ENCODE results near the gene NOL9. TPM values are rescaled to one million over a fixed set of nuclear protein-coding genes. Genes with fewer than 3 reads are reported as not detected.
A peak's percentile ranks its signal among the peaks of the same experiment; 100 is the strongest.

The NOL9 gene
- total and polyA plus RNA-seq, 3 donors from 2014 or later = 11.4 to 34.6 (median 29.0) TPM

DNA sequence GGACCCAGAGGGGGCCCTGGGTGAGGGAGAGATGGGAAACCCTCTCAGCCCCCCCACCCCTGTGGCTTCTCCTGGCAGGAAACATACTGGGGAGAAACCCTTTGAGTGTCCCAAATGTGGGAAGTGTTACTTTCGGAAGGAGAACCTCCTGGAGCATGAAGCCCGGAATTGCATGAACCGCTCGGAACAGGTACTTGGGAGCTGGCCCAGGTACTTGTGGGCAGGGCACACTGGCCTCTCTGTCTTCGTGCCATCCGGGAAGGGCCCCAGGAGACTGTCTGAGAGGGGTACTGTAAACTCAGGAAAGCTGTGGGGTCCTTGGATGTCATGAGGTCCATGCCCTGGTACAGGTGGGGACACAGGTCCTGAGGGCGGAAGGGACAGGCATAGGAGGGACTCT, 31.5 kb upstream of the NOL9 start:
- Histone ChIP-seq H3K4me1 (peaks cover 17% of the 10 kb centered on the region), H3K27me3 (no peaks in the 10 kb centered on the region), H3K36me3 (ENCODE audit: low read depth, missing control alignments) (no peaks in the 10 kb centered on the region), H3K9me3 (no peaks in the 10 kb centered on the region), H3K4me3 (no peak overlapping the region), H3K27ac (no peak overlapping the region)
- TF ChIP-seq CTCF (IDR thresholded peaks at IDR 0.05) = no peak
- DNase-seq = no peak
- intact Hi-C loops (cut with DNase I; ENCODE audit: low total_unique reads) = no loop called here
- WGBS, 2 donors = 85% methylated on average over 7 of the region's 7 CpGs; no CpG with 5 or more reads in 1 of the 2 donors

GRCh38 chr1:6585081-6585722, 30.9 kb upstream of the NOL9 start:
- no peaks in the 10 kb centered on the region for H3K27me3 ChIP-seq
- WGBS, 2 donors = 73 to 80% methylated on average over 10 to 12 of the region's 12 CpGs
- peaks cover 22% of the 10 kb centered on the region for H3K4me1 ChIP-seq
- no peak overlapping the region for H3K4me3 ChIP-seq
- no peak for TF ChIP-seq POLR2A (IDR thresholded peaks at IDR 0.05)
- no peak for TF ChIP-seq CTCF (IDR thresholded peaks at IDR 0.05)
- no peak for DNase-seq
- H3K36me3 ChIP-seq (ENCODE audit: low read depth, missing control alignments) = no peaks in the 10 kb centered on the region
- intact Hi-C loops (cut with DNase I; ENCODE audit: low total_unique reads) = no loop called here
- H3K27ac ChIP-seq = no peak overlapping the region
- no peaks in the 10 kb centered on the region for H3K9me3 ChIP-seq

GRCh38 chr1:6584126-6585080, 30.1 kb upstream of the NOL9 start:
- Histone ChIP-seq H3K27ac (no peak overlapping the region), H3K4me1 (peaks cover 24% of the 10 kb centered on the region), H3K36me3 (ENCODE audit: low read depth, missing control alignments) (no peaks in the 10 kb centered on the region), H3K9me3 (no peaks in the 10 kb centered on the region), H3K27me3 (no peaks in the 10 kb centered on the region), H3K4me3 (no peak overlapping the region)
- intact Hi-C loops (cut with DNase I; ENCODE audit: low total_unique reads) = loop anchor here (5.0 kb wide), 1 partner anchor 48 kb away; no protein-coding TSS in a partner anchor
- DNase-seq = no peak
- TF ChIP-seq CTCF (IDR thresholded peaks at IDR 0.05) (peak; percentile 12 to 28 (median 23)), POLR2A (IDR thresholded peaks at IDR 0.05) (no peak)
- WGBS, 2 donors = 77 to 79% methylated on average over 20 to 21 of the region's 21 CpGs

GRCh38 chr1:6582370-6582769, 28.1 kb upstream of the NOL9 start:
- H3K4me3 ChIP-seq = no peak overlapping the region
- no peaks in the 10 kb centered on the region for H3K9me3 ChIP-seq
- no peak for DNase-seq
- no peaks in the 10 kb centered on the region for H3K36me3 ChIP-seq (ENCODE audit: low read depth, missing control alignments)
- intact Hi-C loops (cut with DNase I; ENCODE audit: low total_unique reads) = loop anchor here (5.0 kb wide), 1 partner anchor 50 kb away; no protein-coding TSS in a partner anchor
- no peak for TF ChIP-seq CTCF (IDR thresholded peaks at IDR 0.05)
- no peak for TF ChIP-seq POLR2A (IDR thresholded peaks at IDR 0.05)
- no peak overlapping the region for H3K27ac ChIP-seq
- WGBS, 2 donors = 90% methylated on average over 1 of the region's 1 CpG; no CpG with 5 or more reads in 1 of the 2 donors
- H3K4me1 ChIP-seq = peaks cover 31% of the 10 kb centered on the region
- no peaks in the 10 kb centered on the region for H3K27me3 ChIP-seq
